Parathyroid adenoma (tissue), 2 donors: ENCODE measurements around the gene SS18.
"Not testable (repeated sequence)": the region's sequence is repeated elsewhere in the genome, so short reads cannot be mapped to it uniquely, and the experiment has no call there.

ENCODE experiments used
- H2AFZ ChIP-seq: fragments of 300-600 bp; sonication (generic); one replicate; pipeline ENCODE4 v1.7.0; 2017; ENCODE audit warnings: antibody characterized with exemption, mild to moderate bottlenecking
- H3K27ac ChIP-seq: fragments of 300-600 bp; sonication (generic); one replicate; pipeline ENCODE4 v1.7.0; 2017
- H3K27me3 ChIP-seq: fragments of 300-600 bp; sonication (generic); one replicate; pipeline ENCODE4 v1.7.0; 2017; ENCODE audit warnings: low read length; ENCODE audit not compliant: control insufficient read depth, insufficient read depth
- H3K36me3 ChIP-seq: fragments of 300-600 bp; sonication (generic); one replicate; pipeline ENCODE4 v1.7.0; 2017; ENCODE audit warnings: low read length; ENCODE audit not compliant: control insufficient read depth, insufficient read depth
- H3K4me1 ChIP-seq: fragments of 300-600 bp; sonication (generic); one replicate; pipeline ENCODE4 v1.7.0; 2017; ENCODE audit warnings: control low read depth
- H3K4me2 ChIP-seq: fragments of 300-600 bp; sonication (generic); one replicate; pipeline ENCODE4 v1.7.0; 2017; ENCODE audit warnings: low read length
- H3K4me3 ChIP-seq: fragments of 300-600 bp; sonication (generic); one replicate; pipeline ENCODE4 v1.7.0; 2017; ENCODE audit warnings: low read depth, low read length
- H3K79me2 ChIP-seq: fragments of 300-600 bp; sonication (generic); one replicate; pipeline ENCODE4 v1.7.0; 2017; ENCODE audit warnings: control low read depth
- H3K9ac ChIP-seq: fragments of 300-600 bp; sonication (generic); one replicate; pipeline ENCODE4 v1.7.0; 2017; ENCODE audit warnings: mild to moderate bottlenecking
- H3K9me3 ChIP-seq: fragments of 300-600 bp; sonication (generic); one replicate; pipeline ENCODE4 v1.7.0; 2017; ENCODE audit warnings: low read length; ENCODE audit not compliant: control insufficient read depth
- CTCF ChIP-seq: fragments of 300-600 bp; sonication (generic); IDR thresholded peaks from one replicate; pipeline ENCODE4 v1.7.0; 2017; ENCODE audit warnings: antibody characterized with exemption, mild to moderate bottlenecking
- donor health status: primary hyperparathyroidism.

SS18 gene, protein sequence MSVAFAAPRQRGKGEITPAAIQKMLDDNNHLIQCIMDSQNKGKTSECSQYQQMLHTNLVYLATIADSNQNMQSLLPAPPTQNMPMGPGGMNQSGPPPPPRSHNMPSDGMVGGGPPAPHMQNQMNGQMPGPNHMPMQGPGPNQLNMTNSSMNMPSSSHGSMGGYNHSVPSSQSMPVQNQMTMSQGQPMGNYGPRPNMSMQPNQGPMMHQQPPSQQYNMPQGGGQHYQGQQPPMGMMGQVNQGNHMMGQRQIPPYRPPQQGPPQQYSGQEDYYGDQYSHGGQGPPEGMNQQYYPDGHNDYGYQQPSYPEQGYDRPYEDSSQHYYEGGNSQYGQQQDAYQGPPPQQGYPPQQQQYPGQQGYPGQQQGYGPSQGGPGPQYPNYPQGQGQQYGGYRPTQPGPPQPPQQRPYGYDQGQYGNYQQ

GRCh38 chr18:26090130-26091046, at the start of gene SS18:
SS18 (minus strand) TSS chr18:26090613; CDS start chr18:26090569, 44 bp downstream.
- TF ChIP-seq CTCF, result no peak
- peak within 1 kb of the TSS; percentile 56 for H3K9ac ChIP-seq
- H2AFZ ChIP-seq, result peak within 1 kb of the TSS; percentile 95
- no peaks in the 10 kb centered on the region for H3K4me1 ChIP-seq
- H3K9me3 ChIP-seq, result no peaks in the 10 kb centered on the region
- H3K36me3 ChIP-seq, result no peaks in the 10 kb centered on the region
- H3K79me2 ChIP-seq, result peaks cover 12% of the 10 kb centered on the region
- peak within 1 kb of the TSS; percentile 83 for H3K4me2 ChIP-seq
- peak within 1 kb of the TSS; percentile 97 for H3K27ac ChIP-seq
- peak within 1 kb of the TSS; percentile 99 for H3K4me3 ChIP-seq
- no peaks in the 10 kb centered on the region for H3K27me3 ChIP-seq

GRCh38 chr18:26135548-26135947, 45.1 kb upstream of the SS18 start:
- Histone ChIP-seq H3K9me3 (no peaks in the 10 kb centered on the region), H3K27me3 (no peaks in the 10 kb centered on the region), H3K9ac (no peak overlapping the region), H3K4me3 (no peak overlapping the region), H3K79me2 (no peaks in the 10 kb centered on the region), H2AFZ (no peak overlapping the region), H3K36me3 (no peaks in the 10 kb centered on the region), H3K4me1 (no peaks in the 10 kb centered on the region), H3K27ac (no peak overlapping the region), H3K4me2 (no peak overlapping the region)
- TF ChIP-seq CTCF, result no peak

DNA sequence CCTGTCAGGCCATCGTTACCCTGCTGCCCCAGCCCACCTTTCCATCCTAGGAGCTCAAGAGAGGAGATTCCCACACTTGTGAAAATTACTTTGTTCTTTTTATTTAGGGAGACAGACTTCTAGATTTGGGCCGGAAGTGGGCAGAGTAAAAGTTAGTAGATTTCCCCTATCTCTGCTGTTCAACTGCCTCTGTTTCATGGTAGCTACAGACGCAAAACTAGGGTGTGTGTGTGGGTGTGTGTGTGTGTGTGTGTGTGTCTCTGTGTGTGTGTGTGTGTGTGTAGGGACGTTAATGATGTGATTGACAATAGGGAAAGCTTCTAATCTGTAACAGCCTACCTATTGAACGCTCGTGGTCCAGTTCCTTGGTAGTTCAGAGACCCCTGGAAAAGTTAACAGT, 43.7 kb upstream of the SS18 start:
- no peaks in the 10 kb centered on the region for H3K4me1 ChIP-seq
- no peak overlapping the region for H3K4me2 ChIP-seq
- no peak overlapping the region for H3K27ac ChIP-seq
- H3K79me2 ChIP-seq, result no peaks in the 10 kb centered on the region
- no peaks in the 10 kb centered on the region for H3K27me3 ChIP-seq
- no peak overlapping the region for H2AFZ ChIP-seq
- H3K9me3 ChIP-seq, result no peaks in the 10 kb centered on the region
- no peak overlapping the region for H3K9ac ChIP-seq
- no peaks in the 10 kb centered on the region for H3K36me3 ChIP-seq
- no peak for TF ChIP-seq CTCF
- no peak overlapping the region for H3K4me3 ChIP-seq

- Histone ChIP-seq H3K27me3 (no peaks in the 10 kb centered on the region), H3K4me3 (no peak within 1 kb of the TSS), H3K36me3 (no peaks in the 10 kb centered on the region), H3K9me3 (no peaks in the 10 kb centered on the region), H3K9ac (peak within 1 kb of the TSS; percentile 9), H2AFZ (no peak within 1 kb of the TSS), H3K27ac (no peak within 1 kb of the TSS), H3K4me2 (no peak within 1 kb of the TSS), H3K79me2 (no peaks in the 10 kb centered on the region), H3K4me1 (no peaks in the 10 kb centered on the region)
- no peak for TF ChIP-seq CTCF
Observed at GRCh38 chr18:26133652-26134051, 43.2 kb upstream of the SS18 start, which contains the start of gene PSMA8. PSMA8 (plus strand) TSS chr18:26133869; CDS start chr18:26133966, 97 bp downstream.

DNA sequence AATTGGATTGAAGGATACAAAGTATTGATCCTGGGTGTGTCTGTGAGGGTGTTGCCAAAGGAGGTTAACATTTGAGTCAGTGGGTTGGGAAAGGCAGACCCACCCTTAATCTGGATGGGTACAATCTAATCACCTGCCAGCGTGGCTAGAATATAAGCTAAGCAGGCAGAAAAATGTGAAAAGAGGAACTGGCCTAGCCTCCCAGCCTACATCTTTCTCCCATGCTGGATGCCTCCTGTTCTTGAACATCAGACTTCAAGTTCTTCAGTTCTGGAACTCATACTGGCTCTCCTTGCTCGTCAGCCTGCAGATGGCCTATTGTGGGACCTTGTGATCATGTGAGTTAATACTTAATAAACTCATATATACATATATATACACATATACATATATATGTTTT, 37.8 kb upstream of the SS18 start:
- H3K4me3 ChIP-seq, H3K4me1 ChIP-seq, H2AFZ ChIP-seq, H3K4me2 ChIP-seq, H3K27me3 ChIP-seq, H3K9ac ChIP-seq, H3K79me2 ChIP-seq, H3K27ac ChIP-seq, H3K36me3 ChIP-seq, H3K9me3 ChIP-seq: not testable (repeated sequence)
